MM.1S (cell line): ENCODE measurements around the gene CDC45.

Experiments used
- CTCF ChIP-seq: fragments of 300-600 bp; sonication (generic); IDR thresholded peaks from 2 replicates; pipeline ENCODE4 v1.5.1; 2016; ENCODE audit warnings: antibody characterized with exemption, low read length, mixed read lengths
- EZH2 ChIP-seq: fragments of 300-600 bp; sonication (generic); optimal IDR thresholded peaks from 2 replicates; pipeline ENCODE3; 2017; ENCODE audit warnings: low read depth, mild to moderate bottlenecking, antibody characterized with exemption, low read length, mixed read lengths
- EZH2phosphoT487 ChIP-seq: fragments of 300-600 bp; sonication (generic); IDR thresholded peaks from 2 replicates; pipeline ENCODE4 v1.6.1; 2018; ENCODE audit warnings: antibody characterized with exemption, low read length

DNA sequence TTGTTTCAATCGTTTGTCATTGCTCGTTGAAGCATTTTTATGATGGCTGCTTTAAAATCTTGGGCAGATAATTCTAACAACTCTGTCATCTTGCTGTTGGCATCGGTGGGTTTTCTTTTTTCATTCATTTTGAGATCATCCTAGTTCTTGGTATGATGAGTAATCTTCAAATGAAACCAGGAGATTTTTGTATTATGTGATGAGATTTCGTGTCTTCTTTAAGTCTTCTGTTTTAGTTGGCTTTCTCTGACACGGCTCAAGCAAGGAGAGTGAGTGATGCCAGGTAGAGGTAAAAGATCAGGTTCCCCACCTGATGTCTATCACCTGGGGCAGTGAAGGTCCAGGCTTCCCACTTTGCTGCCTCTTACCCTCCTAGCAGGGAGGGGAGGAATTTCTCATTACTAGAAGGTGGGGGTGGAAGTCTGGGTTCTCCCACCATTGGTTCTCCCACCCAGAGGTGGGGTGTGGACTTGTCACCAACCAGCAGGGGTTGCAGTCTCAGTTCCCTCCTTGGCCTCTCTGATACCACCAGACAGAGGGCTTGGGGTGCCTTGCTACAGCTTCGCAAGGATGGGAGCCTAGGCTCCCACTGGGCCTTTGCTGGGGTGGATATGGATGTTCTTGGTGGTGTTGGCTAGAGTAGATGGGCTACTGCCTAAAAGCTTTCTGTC is 12.9 kb downstream of the CDC45 start:
- TF ChIP-seq CTCF (no peak), EZH2 (no peak), EZH2phosphoT487 (no peak)
